Activated CD8-positive, alpha-beta memory T cell treated with anti-CD3 and anti-CD28 coated beads, Interleukin-2, amount 10 ng/mL, durations not matched to agents 7 days and 5 days (primary cell): Measurements from ENCODE around the gene POSTN. TPM values are rescaled to one million over a fixed set of nuclear protein-coding genes. Genes with fewer than 3 reads are reported as not detected.

Experiments used
- ATAC-seq: fragments of 150-1000 bp; cut with Tn5 transposase; one replicate; pipeline ENCODE4 v1.10.0; 2021; ENCODE audit warnings: moderate library complexity
- CTCF ChIA-PET: fragments of 350-600 bp; sonication (Branson Sonifier 250); formaldehyde crosslinking; loops from one replicate; lab custom pipeline; 2021; ENCODE audit warnings: antibody characterized with exemption; lab: Charles Lee
- DNase-seq: peaks from one replicate; pipeline ENCODE4 v3.0.0-alpha.2; 2020
- H3K27ac Mint-ChIP-seq: one replicate; pipeline ENCODE4 v1.8.0; 2021; ENCODE audit warnings: mild to moderate bottlenecking, mixed read lengths
- H3K27me3 Mint-ChIP-seq: one replicate; pipeline ENCODE4 v1.8.0; 2021; ENCODE audit warnings: mixed read lengths
- H3K36me3 Mint-ChIP-seq: one replicate; pipeline ENCODE4 v1.8.0; 2021; ENCODE audit warnings: mild to moderate bottlenecking, mixed read lengths
- H3K4me1 Mint-ChIP-seq: one replicate; pipeline ENCODE4 v1.8.0; 2021; ENCODE audit warnings: mixed read lengths
- H3K4me3 Mint-ChIP-seq: one replicate; pipeline ENCODE4 v1.8.0; 2021; ENCODE audit warnings: mild to moderate bottlenecking, moderate library complexity, mixed read lengths
- H3K9me3 Mint-ChIP-seq: one replicate; pipeline ENCODE4 v1.8.0; 2022; ENCODE audit warnings: low read depth, mixed read lengths
- total RNA-seq, 2 experiments: library from RNA; stranded (reverse); gene quantifications; one replicate each; pipeline ENCODE4 v1.2.3, GENCODE V29; 2021

POSTN gene
- total RNA-seq = not detected

GRCh38 chr13:37598597-37598996 is at the start of gene POSTN:
POSTN (minus strand) TSS chr13:37598768; CDS start chr13:37598726, 42 bp downstream.
- Mint-ChIP-seq H3K27me3 (no peaks in the 10 kb centered on the region), H3K4me1 (no peaks in the 10 kb centered on the region), H3K4me3 (no peak within 1 kb of the TSS), H3K36me3 (no peaks in the 10 kb centered on the region), H3K27ac (no peak within 1 kb of the TSS), H3K9me3 (no peaks in the 10 kb centered on the region)
- DNase-seq (no peak), ATAC-seq (no peak)
- CTCF ChIA-PET = no interaction called here

- Mint-ChIP-seq H3K9me3 (peaks cover 4% of the 10 kb centered on the region), H3K27me3 (no peaks in the 10 kb centered on the region), H3K4me1 (no peaks in the 10 kb centered on the region), H3K36me3 (no peaks in the 10 kb centered on the region), H3K27ac (no peak overlapping the region), H3K4me3 (no peak overlapping the region)
- DNase-seq (no peak), ATAC-seq (no peak)
- CTCF ChIA-PET = no interaction called here
These were observed 48.6 kb upstream of the POSTN start for GRCh38 chr13:37647031-37647650.

GRCh38 chr13:37646531-37646930 is 48.0 kb upstream of the POSTN start:
- Mint-ChIP-seq H3K27ac (no peak overlapping the region), H3K4me1 (no peaks in the 10 kb centered on the region), H3K36me3 (no peaks in the 10 kb centered on the region), H3K27me3 (no peaks in the 10 kb centered on the region), H3K4me3 (no peak overlapping the region), H3K9me3 (peaks cover 4% of the 10 kb centered on the region)
- no peak for DNase-seq
- CTCF ChIA-PET = no interaction called here
- ATAC-seq = no peak

GRCh38 chr13:37645181-37645740 is 46.7 kb upstream of the POSTN start:
- DNase-seq (no peak), ATAC-seq (no peak)
- Mint-ChIP-seq H3K27ac (no peak overlapping the region), H3K4me1 (no peaks in the 10 kb centered on the region), H3K36me3 (no peaks in the 10 kb centered on the region), H3K27me3 (no peaks in the 10 kb centered on the region), H3K4me3 (no peak overlapping the region), H3K9me3 (peaks cover 4% of the 10 kb centered on the region)
- CTCF ChIA-PET = no interaction called here

- DNase-seq (no peak), ATAC-seq (no peak)
- Mint-ChIP-seq H3K4me1 (no peaks in the 10 kb centered on the region), H3K9me3 (peaks cover 4% of the 10 kb centered on the region), H3K4me3 (no peak overlapping the region), H3K27ac (no peak overlapping the region), H3K27me3 (no peaks in the 10 kb centered on the region), H3K36me3 (no peaks in the 10 kb centered on the region)
- CTCF ChIA-PET = no interaction called here
These were observed 42.8 kb upstream of the POSTN start for GRCh38 chr13:37641391-37641790.

- Mint-ChIP-seq H3K27ac (no peak overlapping the region), H3K27me3 (no peaks in the 10 kb centered on the region), H3K4me3 (no peak overlapping the region), H3K9me3 (peaks cover 4% of the 10 kb centered on the region), H3K36me3 (no peaks in the 10 kb centered on the region), H3K4me1 (no peaks in the 10 kb centered on the region)
- no peak for ATAC-seq
- no peak for DNase-seq
- CTCF ChIA-PET = no interaction called here
These were observed 41.9 kb upstream of the POSTN start for GRCh38 chr13:37640499-37640898.

GRCh38 chr13:37636701-37637100 is 38.1 kb upstream of the POSTN start:
- CTCF ChIA-PET = no interaction called here
- H3K9me3 Mint-ChIP-seq = no peaks in the 10 kb centered on the region

GRCh38 chr13:37632294-37632693 is 33.7 kb upstream of the POSTN start:
- no peak for ATAC-seq
- no peak overlapping the region for H3K4me3 Mint-ChIP-seq
- H3K9me3 Mint-ChIP-seq = peaks cover 3% of the 10 kb centered on the region
- no peaks in the 10 kb centered on the region for H3K4me1 Mint-ChIP-seq
- no peak overlapping the region for H3K27ac Mint-ChIP-seq
- H3K36me3 Mint-ChIP-seq = no peaks in the 10 kb centered on the region
- no peaks in the 10 kb centered on the region for H3K27me3 Mint-ChIP-seq
- DNase-seq = no peak
- CTCF ChIA-PET = interaction anchor here (1.1 kb wide), 1 partner anchor 30 kb away, joined by 3 read pairs; no protein-coding TSS in a partner anchor

More at GRCh38 chr13:37636701-37637100, 38.1 kb upstream of the POSTN start:
- Mint-ChIP-seq H3K4me1 (no peaks in the 10 kb centered on the region), H3K4me3 (no peak overlapping the region), H3K36me3 (no peaks in the 10 kb centered on the region), H3K27ac (no peak overlapping the region), H3K27me3 (no peaks in the 10 kb centered on the region)
- ATAC-seq (no peak), DNase-seq (no peak)

- CTCF ChIA-PET = no interaction called here
- H3K4me3 Mint-ChIP-seq = no peak overlapping the region
- no peaks in the 10 kb centered on the region for H3K27me3 Mint-ChIP-seq
- H3K4me1 Mint-ChIP-seq = no peaks in the 10 kb centered on the region
- ATAC-seq (no peak), DNase-seq (no peak)
- no peaks in the 10 kb centered on the region for H3K36me3 Mint-ChIP-seq
- H3K27ac Mint-ChIP-seq = no peak overlapping the region
- H3K9me3 Mint-ChIP-seq = peaks cover 7% of the 10 kb centered on the region
These were observed 28.9 kb upstream of the POSTN start for GRCh38 chr13:37627428-37627827.

GRCh38 chr13:37621811-37622361 is 23.3 kb upstream of the POSTN start:
- Mint-ChIP-seq H3K4me3 (no peak overlapping the region), H3K27ac (no peak overlapping the region), H3K36me3 (no peaks in the 10 kb centered on the region), H3K27me3 (no peaks in the 10 kb centered on the region), H3K9me3 (peaks cover 13% of the 10 kb centered on the region), H3K4me1 (no peaks in the 10 kb centered on the region)
- DNase-seq = no peak
- ATAC-seq = no peak
- CTCF ChIA-PET = no interaction called here

- Mint-ChIP-seq H3K4me3 (no peak overlapping the region), H3K27me3 (no peaks in the 10 kb centered on the region), H3K4me1 (no peaks in the 10 kb centered on the region), H3K36me3 (no peaks in the 10 kb centered on the region), H3K9me3 (peaks cover 9% of the 10 kb centered on the region), H3K27ac (no peak overlapping the region)
- CTCF ChIA-PET = interaction anchor here (0.6 kb wide), 1 partner anchor 313 kb away, joined by 3 read pairs; no protein-coding TSS in a partner anchor
- DNase-seq = no peak
- no peak for ATAC-seq
These were observed 20.0 kb upstream of the POSTN start for GRCh38 chr13:37618554-37618953.

GRCh38 chr13:37617173-37617572 is 18.6 kb upstream of the POSTN start:
- DNase-seq (no peak), ATAC-seq (no peak)
- CTCF ChIA-PET = no interaction called here
- Mint-ChIP-seq H3K4me3 (no peak overlapping the region), H3K9me3 (peaks cover 9% of the 10 kb centered on the region), H3K36me3 (no peaks in the 10 kb centered on the region), H3K27me3 (no peaks in the 10 kb centered on the region), H3K27ac (no peak overlapping the region), H3K4me1 (no peaks in the 10 kb centered on the region)

GRCh38 chr13:37616131-37616530 is 17.6 kb upstream of the POSTN start:
- CTCF ChIA-PET = no interaction called here
- no peak for ATAC-seq
- H3K4me3 Mint-ChIP-seq = no peak overlapping the region
- H3K27me3 Mint-ChIP-seq = no peaks in the 10 kb centered on the region
- H3K36me3 Mint-ChIP-seq = no peaks in the 10 kb centered on the region
- DNase-seq = no peak
- no peak overlapping the region for H3K27ac Mint-ChIP-seq
- H3K4me1 Mint-ChIP-seq = no peaks in the 10 kb centered on the region
- peaks cover 7% of the 10 kb centered on the region for H3K9me3 Mint-ChIP-seq

- ATAC-seq (no peak), DNase-seq (no peak)
- Mint-ChIP-seq H3K36me3 (no peaks in the 10 kb centered on the region), H3K4me3 (no peak overlapping the region), H3K27ac (no peak overlapping the region), H3K27me3 (no peaks in the 10 kb centered on the region), H3K4me1 (no peaks in the 10 kb centered on the region), H3K9me3 (peaks cover 2% of the 10 kb centered on the region)
- CTCF ChIA-PET = no interaction called here
These were observed 16.7 kb upstream of the POSTN start for GRCh38 chr13:37615276-37615675.
